Activated CD8-positive, alpha-beta memory T cell treated with anti-CD3 and anti-CD28 coated beads, Interleukin-2, amount 50 U/mL, for 24 hours (primary cell): Measurements from ENCODE around the gene ODF2.
A peak's percentile ranks its signal among the peaks of the same experiment; 100 is the strongest.
"Not testable (repeated sequence)": the region's sequence is repeated elsewhere in the genome, so short reads cannot be mapped to it uniquely, and the experiment has no call there.

Experiments used
- DNase-seq: peaks from one replicate; pipeline ENCODE4 v3.0.0-alpha.2; 2020; ENCODE audit errors: extremely low read depth

ODF2 gene

DNA sequence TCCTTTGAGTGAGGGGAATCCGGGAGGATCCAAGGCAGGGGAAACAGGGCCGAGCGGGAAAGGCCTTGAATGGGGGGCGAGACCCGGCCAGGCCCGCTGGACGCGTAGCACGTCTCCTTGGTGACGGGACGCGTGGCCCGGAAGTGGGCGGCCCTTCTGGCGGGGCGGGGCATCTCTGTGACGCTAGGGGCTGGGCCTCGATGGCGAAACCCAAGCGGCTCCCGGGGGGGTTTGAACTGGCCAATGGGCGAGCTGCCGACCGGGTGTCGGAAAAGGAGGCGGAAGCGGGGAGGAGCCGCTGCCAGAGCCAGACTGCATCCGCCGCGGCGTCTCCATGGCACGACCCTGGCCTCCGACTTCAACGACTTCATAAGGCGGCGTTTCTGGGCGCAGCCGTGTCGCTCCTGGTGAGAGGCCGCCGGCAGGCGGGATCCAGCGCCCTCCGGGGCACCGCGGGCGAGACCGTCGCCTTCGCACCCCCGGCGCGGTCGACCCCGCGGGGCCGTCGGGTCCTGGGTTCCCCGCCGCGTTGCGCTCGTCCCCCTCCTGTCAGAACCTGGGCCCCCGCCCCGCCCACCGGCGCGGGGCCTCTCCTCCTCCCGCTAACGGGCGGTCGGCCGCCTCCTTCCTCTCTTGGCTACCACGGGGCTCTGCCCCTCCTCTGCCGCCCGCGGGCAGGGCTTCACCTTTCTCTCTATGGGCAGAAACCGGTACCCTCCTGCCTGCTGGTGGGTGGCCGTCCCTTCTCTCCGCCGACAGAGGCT is at the start of gene ODF2:
Gene ODF2 (plus strand): TSS at position 158 of the 764 bp plus-strand sequence. CDS start 86 bp downstream, at position 244.
- DNase-seq, result peak; percentile 95

DNA sequence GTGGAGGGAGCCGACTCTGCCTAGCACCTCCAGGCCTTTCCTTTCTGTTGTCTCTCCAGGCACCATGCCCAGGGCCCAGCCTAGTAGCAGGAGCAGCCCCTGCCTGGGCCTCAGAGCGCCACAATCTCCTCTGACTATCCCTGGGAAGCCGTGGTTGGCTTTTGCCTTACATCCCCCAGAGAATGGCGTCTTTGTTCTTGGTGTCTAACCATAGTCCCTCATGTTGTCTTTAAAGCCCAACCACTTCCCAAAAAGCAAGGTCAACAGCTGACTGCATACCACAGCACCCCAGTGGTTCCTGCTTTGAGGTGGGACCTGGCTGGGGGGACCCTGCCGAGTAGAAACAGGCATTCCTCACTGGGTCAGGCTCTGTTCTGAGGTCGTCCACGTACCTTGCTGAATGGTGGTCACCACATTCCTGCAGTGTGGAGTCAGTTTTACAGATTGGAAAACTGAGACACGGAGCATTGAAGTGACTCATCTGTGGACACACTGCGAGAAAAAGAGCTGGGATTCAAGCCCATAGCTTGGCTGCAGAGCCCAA is 48.9 kb upstream of the ODF2 start:
- no peak for DNase-seq

DNA sequence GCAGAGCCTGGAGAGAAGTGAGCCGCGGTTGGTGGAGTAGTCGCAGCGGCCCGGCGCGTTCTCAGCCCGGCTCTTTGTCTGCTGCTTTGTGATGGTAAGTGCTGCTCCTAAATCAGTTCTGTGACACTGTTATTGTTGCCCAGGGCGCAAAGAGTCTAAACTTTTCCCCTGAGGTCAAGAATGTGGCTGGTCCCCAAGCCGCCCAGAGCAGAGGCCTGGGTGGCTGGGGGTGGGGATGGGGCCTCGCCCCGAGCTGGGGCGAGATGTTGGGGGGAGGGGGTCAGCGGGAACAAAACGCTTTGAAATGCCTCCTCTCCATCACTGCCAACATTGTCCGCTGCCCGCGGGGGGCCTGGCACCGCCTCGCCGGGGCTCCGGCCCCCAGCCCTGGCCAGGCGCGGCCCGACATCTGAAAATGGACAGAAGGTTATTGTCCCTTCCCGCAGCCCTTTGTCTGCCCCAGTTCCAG is 46.8 kb upstream of the ODF2 start:
- no peak for DNase-seq

DNA sequence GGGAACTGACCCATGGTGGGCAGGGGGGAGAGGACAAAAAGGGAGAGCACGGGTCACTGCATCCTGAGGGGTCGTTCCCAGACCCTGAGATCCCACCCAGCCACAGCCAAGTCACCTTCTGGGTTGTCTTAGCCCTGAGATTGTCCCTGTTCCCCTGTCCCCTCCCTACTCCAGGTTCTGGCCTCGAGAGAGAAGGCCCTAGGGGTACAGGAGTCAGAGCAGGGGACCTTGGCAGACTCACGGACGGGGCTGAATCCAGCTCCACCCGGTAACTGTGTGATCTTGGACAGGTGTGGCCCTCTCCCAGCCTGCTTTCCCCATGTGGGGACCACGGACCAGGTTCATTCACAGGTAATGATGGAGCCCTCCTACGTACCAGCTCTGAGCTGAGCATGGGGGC is 46.4 kb upstream of the ODF2 start:
- DNase-seq, result no peak

- DNase-seq, result no peak
Observed at GRCh38 chr9:128409978-128410377, 45.8 kb upstream of the ODF2 start.

- no peak for DNase-seq
Observed at GRCh38 chr9:128411364-128412119, 44.3 kb upstream of the ODF2 start.

DNA sequence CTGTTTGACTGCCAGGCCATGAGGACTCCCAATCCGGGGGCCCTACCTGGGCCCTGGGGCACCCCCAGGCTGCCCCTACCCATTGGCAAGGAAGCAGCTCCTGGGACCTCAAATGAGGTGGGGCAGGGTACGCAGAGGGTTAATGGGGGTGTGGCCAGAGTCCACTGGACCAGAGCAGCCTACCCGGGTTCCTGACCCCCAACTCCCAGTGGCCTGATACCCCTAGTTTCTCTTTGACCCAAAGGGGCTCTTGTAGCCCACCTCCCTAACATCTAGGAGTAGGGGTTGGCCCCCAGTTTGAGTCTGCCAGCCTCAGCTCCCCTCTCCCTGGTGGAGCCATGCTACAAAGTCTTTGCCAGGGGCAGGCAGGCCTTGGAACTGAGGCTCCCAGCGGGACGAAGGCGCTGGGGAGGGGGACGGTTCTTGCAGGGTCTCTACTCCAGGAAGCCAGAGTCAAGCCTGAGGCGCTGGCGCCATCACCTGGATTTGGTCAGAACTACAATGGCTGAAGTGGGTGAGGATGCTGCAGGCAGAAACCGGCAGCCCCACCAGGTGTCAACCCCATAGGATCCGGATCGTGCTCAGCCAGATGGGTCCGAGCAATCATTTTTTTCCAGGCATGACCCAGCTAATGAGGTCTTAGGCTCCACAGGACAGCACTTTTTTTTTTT is 43.6 kb upstream of the ODF2 start:
- no peak for DNase-seq

DNA sequence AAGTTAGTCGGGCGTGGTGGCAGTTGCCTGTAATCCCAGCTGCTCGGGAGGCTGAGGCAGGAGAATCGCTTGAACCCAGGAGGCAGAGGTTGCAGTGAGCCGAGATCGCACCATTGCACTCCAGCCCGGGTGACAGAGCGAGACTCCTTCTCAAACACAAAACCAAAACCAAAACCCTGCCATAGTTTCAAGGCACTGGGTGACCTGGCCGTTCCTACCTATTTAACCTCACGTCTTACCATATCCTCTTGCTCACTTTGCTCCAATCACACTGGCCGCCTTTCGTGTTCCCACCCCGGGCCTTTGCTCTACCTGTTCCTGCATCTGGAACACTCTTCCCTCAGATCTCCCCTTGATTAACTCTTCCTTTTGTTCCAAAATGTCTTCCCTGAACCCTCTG is 42.1 kb upstream of the ODF2 start:
- not testable (repeated sequence) for DNase-seq

DNA sequence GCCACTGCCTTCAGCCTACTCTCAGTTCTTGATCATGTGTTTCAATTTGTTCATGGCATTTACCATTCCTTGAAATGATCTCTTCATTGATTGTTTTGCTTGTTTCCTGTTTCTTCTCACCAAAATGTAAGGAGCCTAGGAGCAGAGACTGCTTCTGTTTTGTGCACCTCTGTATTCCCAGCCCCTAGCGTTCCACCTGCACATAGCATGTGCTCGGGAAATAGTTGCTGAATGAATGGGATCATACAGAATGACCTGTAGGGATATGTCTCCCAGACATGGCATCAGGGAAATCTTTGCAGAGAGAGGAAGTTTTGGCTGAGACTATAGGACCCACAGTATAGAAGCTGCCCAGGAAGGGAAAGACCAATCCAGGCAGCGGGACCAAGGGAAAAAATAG is 41.3 kb upstream of the ODF2 start:
- no peak for DNase-seq

GRCh38 chr9:128415281-128415680 is 40.5 kb upstream of the ODF2 start:
- DNase-seq, result no peak

- DNase-seq, result no peak
Observed at GRCh38 chr9:128416014-128416413, 39.8 kb upstream of the ODF2 start.

GRCh38 chr9:128416432-128417019 is 39.3 kb upstream of the ODF2 start:
- DNase-seq, result no peak

DNA sequence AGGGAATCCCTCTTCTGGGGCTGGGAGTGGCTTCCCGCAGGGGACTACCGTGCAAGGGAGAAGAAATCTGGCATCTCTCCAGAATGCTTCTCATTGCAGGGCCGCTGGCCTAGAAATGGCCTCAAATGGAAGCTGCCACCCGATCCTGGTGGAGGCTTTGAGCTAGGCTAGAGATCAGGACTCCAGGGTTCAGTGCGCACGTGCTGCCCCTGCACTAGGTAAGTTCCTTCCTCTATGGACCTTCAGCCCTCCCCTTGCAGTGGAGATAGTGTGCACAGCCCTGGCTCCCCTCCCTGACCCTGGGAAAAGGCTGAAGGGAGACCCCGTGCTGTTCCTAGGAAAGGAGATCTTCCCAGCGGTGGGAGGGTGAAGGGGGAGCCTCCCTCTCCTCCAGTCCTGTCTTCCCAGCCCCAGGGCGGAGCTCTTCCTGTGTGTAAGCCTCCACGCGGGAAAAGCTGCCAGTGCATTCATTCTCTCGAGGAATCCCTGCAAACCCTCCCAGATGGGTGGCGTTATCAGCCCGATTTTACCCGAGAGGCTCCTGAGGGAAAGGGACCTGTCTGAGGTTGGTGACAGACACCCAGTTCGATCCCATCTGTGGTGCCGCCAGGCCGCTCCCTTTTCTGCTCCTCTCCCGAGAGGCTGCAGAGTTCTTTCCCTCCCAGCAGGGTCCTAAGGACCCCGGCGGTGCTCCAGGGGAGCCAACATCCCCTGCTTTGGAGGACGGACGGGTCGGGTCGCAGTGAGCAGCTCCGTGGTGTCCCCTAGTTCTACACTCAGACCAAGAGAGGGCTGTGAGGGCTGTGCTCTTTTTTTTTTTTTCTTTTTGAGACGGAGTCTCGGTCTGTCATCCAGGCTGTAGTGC is 36.5 kb upstream of the ODF2 start:
- DNase-seq, result no peak

GRCh38 chr9:128420060-128420650 is 35.7 kb upstream of the ODF2 start:
- peak; percentile 20 for DNase-seq

DNA sequence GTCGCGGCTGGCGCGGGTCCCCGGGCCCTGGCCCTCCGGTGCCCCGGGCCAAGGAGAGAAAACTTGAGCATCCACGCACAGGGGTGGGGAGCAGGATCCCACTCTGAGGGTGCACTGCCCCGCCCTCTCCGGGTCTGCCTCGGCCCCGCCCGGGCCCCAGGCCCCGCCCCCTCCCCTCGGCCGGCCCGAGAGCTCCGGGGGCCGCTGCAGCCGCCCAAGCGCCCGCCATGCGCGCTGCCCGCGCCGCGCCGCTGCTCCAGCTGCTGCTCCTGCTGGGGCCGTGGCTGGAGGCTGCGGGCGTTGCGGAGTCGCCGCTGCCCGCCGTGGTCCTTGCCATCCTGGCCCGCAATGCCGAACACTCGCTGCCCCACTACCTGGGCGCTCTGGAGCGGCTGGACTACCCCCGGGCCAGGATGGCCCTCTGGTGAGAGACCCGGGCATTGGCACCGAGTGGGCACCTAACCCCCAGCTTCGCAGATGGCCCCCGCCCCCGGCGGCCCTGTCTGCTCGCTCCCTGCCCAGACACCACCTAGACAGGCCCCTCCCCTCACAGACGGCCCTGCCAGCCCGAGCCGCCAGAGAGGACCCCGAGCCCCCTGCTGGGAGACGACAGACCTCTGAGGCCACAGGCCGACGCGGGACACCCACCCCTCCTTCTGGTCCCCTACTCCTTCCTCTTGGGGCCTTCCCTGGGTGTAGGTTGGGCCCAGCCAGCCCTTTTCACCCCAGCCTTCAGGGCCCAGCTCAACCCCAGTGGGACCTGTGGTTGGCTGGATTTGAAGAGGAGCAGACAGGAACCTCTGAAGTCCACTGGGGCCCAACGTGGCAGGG is 34.9 kb upstream of the ODF2 start, which contains the start of gene CERCAM:
Gene CERCAM (plus strand): TSS at position 207 of the 831 bp plus-strand sequence. CDS start 21 bp downstream, at position 228.
- DNase-seq, result no peak

DNA sequence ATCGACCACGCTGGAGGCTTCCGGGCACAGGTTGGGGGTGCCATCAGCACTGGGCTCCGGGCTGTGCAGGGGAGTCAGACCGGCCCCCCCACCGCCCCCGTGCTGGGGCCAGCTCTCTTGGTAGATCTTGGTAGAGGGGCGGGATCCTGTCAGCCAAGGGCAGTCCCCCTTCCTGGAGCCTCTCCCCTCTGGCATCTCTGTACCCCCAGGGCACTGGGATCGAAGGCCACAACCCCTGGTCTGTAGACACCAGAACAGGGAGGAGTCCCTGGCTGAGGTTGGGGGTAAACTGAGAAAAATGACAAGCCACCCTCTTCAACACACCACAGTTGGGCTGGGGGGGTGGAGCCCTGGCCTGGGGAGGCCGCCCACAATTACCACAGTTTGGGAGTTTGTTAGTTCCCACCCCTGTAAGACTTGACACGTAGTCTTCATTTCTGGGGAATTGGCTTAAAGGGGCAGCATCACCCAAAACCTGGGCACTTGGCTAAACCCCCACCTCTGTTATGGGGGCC is 34.3 kb upstream of the ODF2 start:
- no peak for DNase-seq

DNA sequence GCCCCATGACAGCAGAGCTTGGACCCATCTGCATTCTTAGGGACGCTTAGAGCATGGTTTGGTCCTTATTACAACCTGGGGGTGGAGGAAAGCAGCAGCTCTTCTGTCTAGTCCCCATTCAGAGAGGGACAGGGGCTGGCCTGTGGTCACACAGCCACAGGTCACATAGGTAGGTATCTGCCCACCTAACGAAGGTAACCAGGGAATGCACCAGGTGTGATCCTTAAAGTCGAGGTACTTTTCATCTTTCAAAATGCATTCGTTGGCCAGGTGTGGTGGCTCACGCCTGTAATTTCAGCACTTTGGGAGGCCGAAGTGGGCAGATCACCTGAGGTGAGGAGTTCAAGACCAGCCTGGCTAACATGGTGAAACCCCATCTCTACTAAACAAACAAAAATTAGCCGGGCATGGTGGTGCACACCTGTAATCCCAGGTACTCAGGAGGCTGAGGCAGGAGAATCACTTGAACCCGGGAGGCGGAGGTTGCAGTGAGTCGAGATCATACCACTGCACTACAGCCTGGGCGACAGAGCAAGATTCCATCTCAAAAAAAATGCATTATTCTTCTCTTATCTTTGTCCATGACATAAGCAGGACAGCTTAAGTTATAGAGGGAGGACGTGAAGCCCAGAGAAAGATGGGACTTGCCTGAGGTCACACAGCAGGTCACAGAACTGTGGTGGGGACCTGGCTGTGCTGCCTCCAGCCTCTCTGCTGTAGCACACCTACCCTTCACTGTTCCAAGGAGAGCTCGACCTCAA is 33.6 kb upstream of the ODF2 start:
- not testable (repeated sequence) for DNase-seq

- DNase-seq, result no peak
Observed at GRCh38 chr9:128422783-128423150, 33.0 kb upstream of the ODF2 start.
